Frontal cortex (tissue), 4 donors: ENCODE results near the gene ISCA2. TPM values are rescaled to one million over a fixed set of nuclear protein-coding genes. Genes with fewer than 3 reads are reported as not detected.
"Not testable (repeated sequence)": the region's sequence is repeated elsewhere in the genome, so short reads cannot be mapped to it uniquely, and the experiment has no call there.

ENCODE experiments used
- DNase-seq, 2 donors: peaks; one replicate each; pipeline ENCODE4 v3.0.0; 2012; ENCODE audit warnings: low spot score in 2 of 2
- FAIRE-seq: peaks from 2 replicates; lab custom pipeline; 2012; peaks lifted over from hg19 to GRCh38; lab: Jason Lieb, UNC
- total RNA-seq: library from RNA; depleted of rRNA; stranded (reverse); fragments of >200 nt; gene quantifications from one replicate; pipeline ENCODE4 v1.2.3, GENCODE V29; 2014
- donor health status: control.
- donor health status: control.
- donor health status: control.

ISCA2 gene
- total RNA-seq, 1 donor from 2014 or later, result 17.1 TPM

- DNase-seq, result no peak
- no peak for FAIRE-seq
These were observed 29.2 kb downstream of the ISCA2 start for GRCh38 chr14:74522740-74523139.

- DNase-seq, result no peak
- FAIRE-seq, result no peak
These were observed 30.7 kb downstream of the ISCA2 start for GRCh38 chr14:74524076-74524811.

- no peak for DNase-seq
- no peak for FAIRE-seq
These were observed 31.2 kb downstream of the ISCA2 start for GRCh38 chr14:74524812-74525135.

- DNase-seq, result no peak
- no peak for FAIRE-seq
These were observed 31.8 kb downstream of the ISCA2 start for GRCh38 chr14:74525361-74525851.

- DNase-seq (no peak), FAIRE-seq (no peak)
These were observed 33.5 kb downstream of the ISCA2 start for GRCh38 chr14:74526854-74527585.

GRCh38 chr14:74527736-74528280 is 34.2 kb downstream of the ISCA2 start:
- no peak for FAIRE-seq

GRCh38 chr14:74528406-74528805 is 34.8 kb downstream of the ISCA2 start:
- FAIRE-seq, result no peak
- no peak for DNase-seq

More at GRCh38 chr14:74527736-74528280, 34.2 kb downstream of the ISCA2 start:
- no peak for DNase-seq

GRCh38 chr14:74528886-74529285 is 35.3 kb downstream of the ISCA2 start:
- DNase-seq (no peak), FAIRE-seq (no peak)

- FAIRE-seq, result no peak
These were observed 37.4 kb downstream of the ISCA2 start for GRCh38 chr14:74531006-74531405.

GRCh38 chr14:74531467-74531866 is 37.9 kb downstream of the ISCA2 start:
- FAIRE-seq (no peak), DNase-seq (no peak)

More at GRCh38 chr14:74531006-74531405, 37.4 kb downstream of the ISCA2 start:
- no peak for DNase-seq

- no peak for FAIRE-seq
These were observed 38.7 kb downstream of the ISCA2 start for GRCh38 chr14:74532246-74532645.

GRCh38 chr14:74533576-74533975 is 40.0 kb downstream of the ISCA2 start:
- DNase-seq (no peak), FAIRE-seq (no peak)

More at GRCh38 chr14:74532246-74532645, 38.7 kb downstream of the ISCA2 start:
- no peak for DNase-seq

GRCh38 chr14:74535756-74536325 is 42.3 kb downstream of the ISCA2 start:
- FAIRE-seq, result no peak
- no peak for DNase-seq

GRCh38 chr14:74536336-74536735 is 42.8 kb downstream of the ISCA2 start:
- not testable (repeated sequence) for DNase-seq, FAIRE-seq

- DNase-seq (no peak), FAIRE-seq (no peak)
These were observed 45.1 kb downstream of the ISCA2 start for GRCh38 chr14:74538411-74539391.

- no peak for FAIRE-seq
- no peak for DNase-seq
These were observed 45.9 kb downstream of the ISCA2 start for GRCh38 chr14:74539503-74539902.

GRCh38 chr14:74541225-74541624 is 47.7 kb downstream of the ISCA2 start:
- no peak for DNase-seq
- FAIRE-seq, result no peak

- DNase-seq (no peak), FAIRE-seq (no peak)
These were observed 48.6 kb downstream of the ISCA2 start for GRCh38 chr14:74542056-74542685.
